Body of pancreas (tissue), 4 donors: ENCODE measurements around the gene STIMATE.

Source experiments
- POLR2A ChIP-seq, 3 donors: fragments of 450-650 bp; IDR thresholded peaks; one replicate each; pipeline ENCODE4 v1.6.1; 2016; ENCODE audit warnings: antibody characterized with exemption in 3 of 3, mild to moderate bottlenecking in 2 of 3
- TF ChIP-seq, protein P1 (sequence below), 7 experiments: fragments of 450-650 bp in 4 of 7; fragments of 200-600 bp in 3 of 7; sonication (generic) in 3 of 7; IDR thresholded peaks; one replicate each; pipeline ENCODE4 v1.5.1; 2016 to 2019; ENCODE audit warnings: antibody characterized with exemption in 7 of 7

DNA sequence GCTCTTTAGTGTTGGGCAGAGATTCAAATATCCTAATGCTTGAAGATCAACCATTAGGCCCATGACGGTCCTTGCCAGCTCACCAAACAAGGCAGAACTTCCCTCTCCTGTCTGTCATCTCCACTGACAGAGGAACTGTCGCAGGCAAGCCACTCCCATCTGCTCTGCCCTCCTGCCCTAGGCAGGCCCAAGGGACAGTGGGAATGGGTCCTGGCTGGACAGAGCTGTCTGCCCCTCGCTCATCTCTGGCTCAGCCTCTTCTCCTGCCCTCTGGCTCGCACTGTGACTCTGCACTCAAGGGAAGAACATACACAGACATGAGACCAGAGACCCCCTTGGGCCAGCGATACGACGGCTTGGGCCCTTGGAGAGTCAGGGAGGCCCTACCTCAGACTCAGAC, 54.9 kb downstream of the STIMATE start:
- no peak for TF ChIP-seq POLR2A (IDR thresholded peaks at IDR 0.05)
- TF ChIP-seq, protein P1, sequence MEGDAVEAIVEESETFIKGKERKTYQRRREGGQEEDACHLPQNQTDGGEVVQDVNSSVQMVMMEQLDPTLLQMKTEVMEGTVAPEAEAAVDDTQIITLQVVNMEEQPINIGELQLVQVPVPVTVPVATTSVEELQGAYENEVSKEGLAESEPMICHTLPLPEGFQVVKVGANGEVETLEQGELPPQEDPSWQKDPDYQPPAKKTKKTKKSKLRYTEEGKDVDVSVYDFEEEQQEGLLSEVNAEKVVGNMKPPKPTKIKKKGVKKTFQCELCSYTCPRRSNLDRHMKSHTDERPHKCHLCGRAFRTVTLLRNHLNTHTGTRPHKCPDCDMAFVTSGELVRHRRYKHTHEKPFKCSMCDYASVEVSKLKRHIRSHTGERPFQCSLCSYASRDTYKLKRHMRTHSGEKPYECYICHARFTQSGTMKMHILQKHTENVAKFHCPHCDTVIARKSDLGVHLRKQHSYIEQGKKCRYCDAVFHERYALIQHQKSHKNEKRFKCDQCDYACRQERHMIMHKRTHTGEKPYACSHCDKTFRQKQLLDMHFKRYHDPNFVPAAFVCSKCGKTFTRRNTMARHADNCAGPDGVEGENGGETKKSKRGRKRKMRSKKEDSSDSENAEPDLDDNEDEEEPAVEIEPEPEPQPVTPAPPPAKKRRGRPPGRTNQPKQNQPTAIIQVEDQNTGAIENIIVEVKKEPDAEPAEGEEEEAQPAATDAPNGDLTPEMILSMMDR (IDR thresholded peaks at IDR 0.05) = no peak
